Right renal cortex interstitium (tissue), 3 donors: ENCODE results near the gene ELAPOR1. TPM values are rescaled to one million over a fixed set of nuclear protein-coding genes. Genes with fewer than 3 reads are reported as not detected.
"Not testable (repeated sequence)": the region's sequence is repeated elsewhere in the genome, so short reads cannot be mapped to it uniquely, and the experiment has no call there.

Experiments
- DNase-seq, 3 donors: peaks; one replicate each; pipeline ENCODE4 v3.0.0-alpha.2; 2013; ENCODE audit warnings: low read depth in 3 of 3, low spot score in 2 of 3
- polyA plus RNA-seq, 3 donors: library from polyadenylated mRNA; unstranded; fragments of 120-200 nt; gene quantifications; one replicate each; pipeline ENCODE4 v1.2.1, GENCODE V29; 2013; ENCODE audit not compliant: insufficient read length in 3 of 3

ELAPOR1 gene
- polyA plus RNA-seq, 3 donors = 1.7 to 2.2 (median 1.8) TPM

DNA sequence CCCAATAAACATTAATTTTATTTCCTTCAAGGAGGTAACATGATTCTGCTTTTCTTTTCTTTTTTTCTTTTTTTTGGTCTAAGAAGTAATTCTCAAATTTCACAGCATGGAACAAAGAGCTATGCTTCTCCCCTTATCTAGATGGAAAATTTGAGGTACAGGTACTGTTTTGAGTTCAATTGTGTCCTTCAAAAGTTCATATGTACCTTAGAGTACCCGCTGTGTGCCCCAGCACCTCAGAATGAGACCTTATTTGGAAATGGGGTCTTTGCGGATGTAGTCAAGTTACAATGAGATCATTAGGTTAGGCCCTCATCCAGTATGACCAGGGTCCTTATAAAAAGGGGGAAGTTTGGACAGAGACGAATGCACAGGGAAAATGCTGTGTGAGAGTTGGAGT, 22.0 kb downstream of the ELAPOR1 start:
- DNase-seq = no peak

DNA sequence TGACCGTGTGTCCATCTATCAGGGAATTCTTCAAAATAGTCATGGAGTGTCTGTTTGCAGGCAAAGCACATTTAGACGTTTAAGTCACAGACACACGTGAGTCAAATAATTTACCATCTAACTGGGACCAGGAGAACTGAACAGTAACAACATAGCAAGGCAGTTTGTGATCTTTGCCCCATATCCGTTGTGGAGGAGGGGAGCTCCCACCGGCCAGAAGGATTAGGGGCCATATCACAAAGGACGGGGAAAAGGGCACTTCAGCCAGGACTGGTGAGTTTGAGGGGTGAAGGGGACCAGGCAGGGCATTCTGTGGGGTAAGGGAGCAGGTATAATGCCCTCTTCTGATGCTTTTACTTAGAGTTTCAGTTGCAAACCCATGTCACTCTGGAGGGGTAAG, 22.9 kb downstream of the ELAPOR1 start:
- DNase-seq = no peak

- DNase-seq = no peak
These were observed 24.0 kb downstream of the ELAPOR1 start for GRCh38 chr1:109137958-109138357.

DNA sequence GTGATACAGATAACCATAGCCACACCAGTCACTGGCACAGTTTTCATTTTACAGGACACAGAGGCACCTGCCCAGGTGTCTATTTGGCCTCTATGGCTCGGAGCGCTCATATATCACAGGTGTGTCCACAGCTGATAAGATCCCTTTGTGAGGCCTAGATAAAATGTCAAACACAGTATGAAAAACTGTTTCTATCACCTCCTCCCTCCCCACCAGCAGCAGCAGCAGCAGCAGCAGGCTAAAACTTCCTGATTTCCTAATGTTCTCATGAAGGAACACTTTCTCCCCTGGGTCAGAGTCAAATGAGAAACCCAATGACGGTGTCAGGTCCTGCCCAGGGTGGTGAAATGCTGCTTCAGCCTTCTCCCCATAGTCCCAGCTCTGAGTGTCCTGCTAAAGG, 24.4 kb downstream of the ELAPOR1 start:
- no peak for DNase-seq

- DNase-seq = no peak
These were observed 26.5 kb downstream of the ELAPOR1 start for GRCh38 chr1:109140392-109140791.

DNA sequence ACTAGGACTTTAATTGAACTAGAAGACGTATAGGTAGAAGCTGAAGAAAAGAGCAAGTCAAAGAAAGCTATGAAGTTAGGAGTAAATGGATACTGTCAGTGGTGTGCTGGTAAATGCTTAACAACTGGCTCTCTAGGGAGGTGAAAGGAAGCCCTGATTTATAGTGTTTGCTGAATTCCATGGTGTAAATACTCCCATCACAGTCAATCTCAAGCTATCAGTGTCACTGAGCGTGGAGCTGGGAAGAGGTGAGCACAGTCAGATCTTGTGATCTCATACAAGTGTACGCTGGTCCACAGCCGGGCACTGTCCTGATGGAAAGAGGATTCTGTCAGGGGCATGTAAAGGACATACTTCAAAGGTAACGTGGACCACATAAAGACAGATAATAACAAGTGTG, 28.3 kb downstream of the ELAPOR1 start:
- no peak for DNase-seq

- not testable (repeated sequence) for DNase-seq
These were observed 28.8 kb downstream of the ELAPOR1 start for GRCh38 chr1:109142725-109143124.

DNA sequence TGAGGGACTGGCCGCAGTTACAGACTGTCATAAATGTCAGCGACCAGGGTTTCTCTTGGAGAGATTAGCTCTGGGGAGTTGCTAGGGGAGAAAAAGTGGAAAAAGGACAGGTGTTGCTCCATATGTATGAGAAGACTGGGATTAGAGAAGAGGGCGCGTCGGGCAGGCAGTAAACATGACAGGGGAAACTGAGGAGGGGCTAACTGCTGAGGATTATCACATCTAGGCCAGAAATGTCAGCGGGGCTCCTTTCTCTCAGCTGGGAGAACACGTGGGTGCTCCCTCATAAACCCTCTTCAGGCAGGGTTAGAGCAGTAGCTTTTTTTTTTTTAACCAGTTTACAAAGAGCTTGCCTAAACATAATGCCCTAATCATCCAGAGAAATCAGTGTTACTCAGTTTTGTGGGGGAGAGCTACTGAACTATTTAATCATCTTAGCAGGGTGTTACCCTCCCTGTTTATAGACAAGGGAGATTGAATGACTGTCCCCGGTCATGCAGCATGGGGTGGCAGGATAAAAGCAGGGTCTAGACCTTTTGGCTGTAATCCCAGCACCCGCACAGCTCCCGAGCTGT, 35.2 kb downstream of the ELAPOR1 start:
- DNase-seq = no peak

GRCh38 chr1:109149874-109150601, 36.1 kb downstream of the ELAPOR1 start:
- no peak for DNase-seq

DNA sequence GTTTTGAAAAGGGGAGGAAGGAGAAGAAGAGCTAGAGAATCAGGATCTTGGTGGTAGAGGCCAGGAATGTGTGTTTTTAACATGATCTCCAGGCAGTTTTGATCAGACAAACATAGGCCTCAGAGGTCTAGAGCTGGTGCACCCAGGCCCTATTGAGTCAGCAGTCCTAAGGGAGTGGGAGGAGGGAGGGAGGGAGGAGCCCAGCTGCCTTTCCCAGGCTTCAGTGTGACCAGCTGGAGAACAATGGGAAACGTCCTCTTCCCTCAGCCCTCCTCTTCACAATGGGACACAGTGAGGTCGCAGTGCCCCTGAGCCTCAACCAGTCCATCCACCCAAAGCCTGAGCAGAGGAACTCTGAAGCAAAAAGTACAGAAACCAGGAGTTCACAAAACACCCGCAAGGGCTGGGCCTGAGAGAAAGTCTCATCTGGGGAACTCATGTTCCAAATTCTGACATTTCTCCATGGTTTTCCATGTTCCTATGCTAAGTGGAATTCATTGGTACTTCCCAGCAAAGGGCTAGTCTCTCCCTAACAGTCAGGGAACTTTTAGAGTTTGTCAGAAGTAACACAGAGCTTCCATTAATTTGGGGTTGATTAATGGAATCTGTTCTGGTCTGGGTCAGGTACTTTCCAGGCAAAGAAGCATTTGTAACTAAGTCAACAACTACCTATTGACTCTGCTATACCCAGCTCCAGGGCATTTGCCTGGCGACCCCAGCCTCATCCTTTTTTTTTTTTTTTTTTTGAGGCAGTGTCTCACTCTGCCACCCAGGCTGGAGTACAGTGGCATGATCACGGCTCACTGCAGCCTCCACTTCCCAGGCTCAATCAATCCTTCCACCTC, 37.5 kb downstream of the ELAPOR1 start:
- DNase-seq = no peak

- DNase-seq = no peak
These were observed 38.3 kb downstream of the ELAPOR1 start for GRCh38 chr1:109152196-109152595.

GRCh38 chr1:109156916-109157385, 43.0 kb downstream of the ELAPOR1 start:
- DNase-seq = no peak

GRCh38 chr1:109158433-109158832, 44.5 kb downstream of the ELAPOR1 start:
- DNase-seq = no peak

GRCh38 chr1:109159326-109159725, 45.4 kb downstream of the ELAPOR1 start:
- DNase-seq = no peak

DNA sequence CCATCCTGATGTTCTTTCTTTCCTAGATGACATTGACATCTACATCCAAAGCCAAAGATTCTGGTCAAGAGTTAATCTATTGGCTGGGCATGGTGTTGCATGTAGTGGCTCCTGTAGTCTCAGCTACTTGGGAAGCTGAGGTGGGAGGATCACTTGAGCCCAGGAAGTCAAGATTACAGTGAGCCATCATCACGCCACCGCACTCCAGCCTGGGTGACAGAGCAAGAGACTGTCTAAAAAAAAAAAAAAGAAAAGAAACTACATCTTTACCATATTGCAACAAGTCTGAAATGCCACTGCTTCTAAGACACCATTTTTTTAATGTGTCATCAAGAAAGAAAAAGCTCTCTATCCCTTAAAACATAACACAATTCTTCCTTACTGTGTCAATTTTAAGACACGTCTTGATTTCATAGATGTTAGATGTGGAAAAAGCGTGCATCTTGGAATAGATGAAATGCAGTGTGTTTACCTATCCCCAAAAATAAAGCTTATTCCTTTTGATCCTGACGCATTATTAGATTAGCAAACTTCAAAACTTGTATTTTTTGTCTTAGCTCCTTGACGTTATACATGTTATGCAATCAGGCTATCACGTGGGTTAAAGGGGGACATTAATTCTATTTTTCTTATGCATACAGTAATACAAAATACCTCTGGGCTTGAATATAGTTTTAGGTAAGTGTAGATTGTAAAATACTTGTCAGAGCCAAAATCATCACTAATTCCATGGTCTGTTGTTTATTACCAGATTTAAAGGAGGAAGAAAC, 46.3 kb downstream of the ELAPOR1 start:
- no peak for DNase-seq

DNA sequence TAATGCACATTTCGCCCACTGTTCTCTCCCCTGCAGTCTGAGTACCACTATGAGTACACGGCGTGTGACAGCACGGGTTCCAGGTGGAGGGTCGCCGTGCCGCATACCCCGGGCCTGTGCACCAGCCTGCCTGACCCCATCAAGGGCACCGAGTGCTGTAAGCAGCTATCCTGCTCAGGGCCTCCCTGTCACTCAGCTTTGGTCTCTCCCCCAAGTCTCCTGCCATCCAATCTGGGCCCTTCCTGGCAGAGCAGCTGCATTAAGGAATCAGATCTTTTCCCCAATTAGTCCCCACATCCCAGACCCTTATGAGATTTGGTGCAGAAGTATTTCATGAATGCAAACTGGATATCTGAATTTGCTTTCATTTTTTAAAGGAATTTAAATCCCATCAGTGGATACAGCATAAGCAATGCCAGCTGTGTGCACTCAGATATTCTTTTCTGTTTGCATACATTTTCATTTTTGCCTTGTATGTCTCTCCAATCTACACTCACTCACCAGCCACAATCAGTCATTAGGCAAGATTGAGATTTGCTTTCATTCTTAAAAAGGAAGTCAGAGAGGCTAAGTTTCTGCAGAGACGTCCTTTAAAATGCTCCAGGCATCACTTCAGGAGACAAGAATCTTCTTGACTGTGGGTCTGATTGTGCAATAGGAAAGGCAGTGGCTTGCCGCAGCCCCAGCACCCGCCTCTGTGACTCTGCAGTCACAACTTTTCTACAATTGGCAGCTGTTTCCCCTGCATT, 48.1 kb downstream of the ELAPOR1 start:
- no peak for DNase-seq

- no peak for DNase-seq
These were observed 48.7 kb downstream of the ELAPOR1 start for GRCh38 chr1:109162626-109163025.

GRCh38 chr1:109163551-109163950, 49.6 kb downstream of the ELAPOR1 start:
- DNase-seq = no peak
